SIG-M5 (cell line): Measurements from ENCODE around the gene BCL3.

ENCODE experiments used
- DNase-seq: peaks from one replicate; lab custom pipeline; 2025; lab: John Stamatoyannopoulos, UW

The BCL3 gene

GRCh38 chr19:44794610-44795009 is 46.1 kb downstream of the BCL3 start:
- DNase-seq: no peak

DNA sequence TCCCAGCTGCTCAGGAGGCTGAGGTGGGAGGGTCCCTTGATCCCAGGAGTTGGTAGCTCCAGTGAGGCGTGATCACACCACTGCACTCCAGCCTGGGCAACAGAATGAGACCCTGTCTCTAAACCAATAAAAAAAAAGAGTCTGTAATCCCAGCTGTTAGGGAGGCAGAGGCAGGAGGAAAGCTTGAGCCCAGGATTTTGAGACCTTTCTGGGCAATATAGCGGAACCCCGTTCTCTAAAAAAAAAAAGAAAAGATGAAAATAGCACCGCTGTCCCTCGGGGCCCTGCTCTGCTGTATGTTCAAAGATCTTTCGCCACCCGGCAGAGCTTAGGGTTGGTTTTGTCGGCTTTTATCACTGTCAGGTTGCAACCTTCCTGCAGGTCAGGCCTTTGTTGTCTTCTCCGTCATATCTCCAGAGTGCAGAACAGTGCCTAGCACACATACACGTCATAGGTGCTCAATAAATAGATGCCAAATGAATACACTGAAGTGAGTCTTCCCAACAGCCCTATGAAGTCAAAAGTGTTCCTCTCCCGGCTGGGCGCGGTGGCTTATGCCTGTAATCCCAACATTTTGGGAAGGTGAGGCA is 47.0 kb downstream of the BCL3 start:
- DNase-seq: no peak

GRCh38 chr19:44796701-44797115 is 48.2 kb downstream of the BCL3 start:
- no peak for DNase-seq

DNA sequence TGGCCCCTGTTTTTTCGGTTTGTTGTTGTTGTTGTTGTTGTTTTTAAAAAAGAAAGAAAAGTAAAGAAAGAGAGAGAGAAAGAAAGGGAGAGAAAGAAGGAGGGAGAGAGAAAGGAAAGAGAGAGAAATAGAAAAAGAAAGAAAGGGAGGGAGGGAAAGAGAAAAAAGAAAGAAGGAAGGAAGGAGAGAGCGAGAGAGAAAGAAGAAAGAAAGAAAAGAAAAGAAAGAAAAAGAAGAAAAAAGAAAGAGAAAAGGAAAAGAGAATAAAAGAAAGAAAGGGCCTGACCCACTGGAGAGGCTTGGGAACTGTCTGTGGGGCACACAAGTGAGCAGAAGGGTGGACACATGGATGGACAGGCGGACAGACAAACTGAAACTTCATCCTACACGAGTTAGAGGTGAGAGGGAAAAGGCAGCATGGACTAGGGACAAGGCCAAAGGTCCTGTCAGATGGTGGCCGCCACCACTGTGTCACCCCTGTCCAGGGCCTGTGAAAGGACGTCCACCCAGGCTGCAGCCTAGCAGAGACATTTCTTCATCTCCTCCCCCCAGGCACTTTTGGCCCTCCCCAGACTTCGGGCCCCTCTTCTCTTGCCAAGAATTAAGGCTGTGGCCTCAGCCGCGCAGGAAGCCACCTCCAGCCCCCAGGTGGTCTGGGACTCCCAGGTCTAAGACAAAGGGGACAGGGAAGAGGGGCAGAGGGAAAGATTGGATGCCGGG is 51.3 kb downstream of the BCL3 start:
- no peak for DNase-seq

GRCh38 chr19:44800461-44800860 is 52.0 kb downstream of the BCL3 start:
- no peak for DNase-seq

DNA sequence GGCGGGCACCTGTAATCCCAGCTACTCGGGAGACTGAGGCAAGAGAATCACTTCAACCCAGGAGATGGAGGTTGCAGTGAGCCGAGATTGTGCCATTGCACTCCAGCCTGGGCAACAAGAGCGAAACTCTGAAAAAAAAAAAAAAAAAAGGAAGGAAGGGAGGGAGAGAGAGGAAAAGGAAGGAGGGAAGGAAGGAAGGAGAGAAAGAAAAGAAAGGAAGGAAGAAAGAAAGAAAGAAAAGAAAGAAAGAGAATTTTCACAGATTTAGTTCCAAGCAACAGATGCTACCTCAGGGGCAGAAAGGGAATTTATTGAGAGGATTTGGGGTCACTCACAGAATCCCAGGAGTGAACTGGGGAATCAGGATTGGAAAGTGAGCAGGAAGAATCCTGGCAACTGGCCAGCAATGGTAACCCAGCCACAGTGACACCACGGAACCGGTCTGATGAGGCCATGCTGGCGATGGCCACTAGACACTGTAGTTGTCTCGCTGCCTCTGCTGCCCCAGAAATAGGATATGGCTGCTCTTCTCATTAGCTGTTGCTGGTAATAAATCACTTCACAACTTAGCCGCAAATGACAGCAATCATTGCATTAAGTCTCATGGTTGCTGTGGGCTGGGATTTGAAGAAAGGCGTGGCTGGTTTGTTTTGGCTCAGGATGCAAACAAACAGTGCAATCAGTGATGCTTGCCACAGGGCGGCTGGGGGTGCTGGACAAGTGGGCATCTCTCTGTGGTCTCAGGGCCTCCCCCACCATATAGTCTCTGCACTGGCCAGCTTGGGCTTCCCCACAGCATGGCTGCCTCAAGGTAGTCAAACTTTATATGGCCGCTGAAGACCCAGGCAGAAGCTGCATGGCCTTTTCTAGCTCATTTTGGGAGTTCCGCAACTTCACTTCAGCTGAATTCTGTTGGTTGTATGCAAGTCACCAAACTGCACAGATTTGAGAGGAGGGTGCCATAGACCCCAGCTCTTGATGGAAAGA is 55.2 kb downstream of the BCL3 start:
- no peak for DNase-seq

GRCh38 chr19:44806291-44806690 is 57.8 kb downstream of the BCL3 start:
- DNase-seq: no peak

- DNase-seq: no peak
These were observed 58.7 kb downstream of the BCL3 start for GRCh38 chr19:44807162-44807561.

DNA sequence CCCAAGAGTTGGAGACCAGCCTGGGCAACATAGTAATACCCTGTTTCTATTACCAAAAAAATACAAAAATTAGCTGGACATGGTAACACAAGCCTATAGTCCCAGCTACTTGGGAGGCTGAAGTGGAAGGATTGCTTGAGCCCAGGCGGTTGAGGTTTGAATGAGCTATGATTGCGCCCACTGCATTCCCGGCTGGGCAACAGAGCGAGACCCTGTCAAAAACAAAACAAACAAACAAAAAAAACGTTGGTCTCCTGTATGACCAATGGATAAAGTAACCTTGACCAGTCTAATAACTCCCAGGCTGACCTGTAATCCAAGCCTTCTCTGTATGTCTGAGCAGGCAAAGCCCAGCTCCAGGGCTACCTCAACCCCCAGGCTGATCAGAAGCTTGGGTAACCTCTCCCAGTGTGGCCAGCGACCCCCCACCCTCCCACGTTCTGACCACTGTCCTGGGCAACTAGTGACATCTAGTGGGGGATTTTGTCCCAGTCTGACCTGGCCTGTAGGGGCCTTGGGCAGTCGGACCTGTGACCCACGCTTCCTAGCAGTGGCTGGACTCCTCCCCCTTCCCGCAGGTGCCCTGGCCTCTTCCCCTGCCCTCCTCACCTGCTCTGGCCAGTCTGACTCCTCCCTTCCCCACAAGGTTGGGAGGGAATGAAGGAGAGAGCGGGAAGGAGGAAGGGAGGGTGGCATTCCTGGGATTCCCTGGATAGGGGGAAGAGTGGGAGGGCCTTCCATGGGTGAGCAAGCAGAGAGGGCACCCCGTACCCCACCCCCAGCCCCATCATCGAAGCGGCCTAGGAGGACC is 59.3 kb downstream of the BCL3 start:
- no peak for DNase-seq

- DNase-seq: no peak
These were observed 60.2 kb downstream of the BCL3 start, which contains the start of gene BCAM for GRCh38 chr19:44808463-44809371. BCAM (plus strand) TSS chr19:44809103; CDS start chr19:44809125, 22 bp downstream.
